GM10847 (cell line): ENCODE measurements around the gene DPCD.

Source experiments
- POLR2A ChIP-seq: IDR thresholded peaks from 2 replicates; pipeline ENCODE4 v1.6.1; 2011; ENCODE audit not compliant: insufficient read length; ENCODE audit errors: extremely low read depth

DPCD gene

DNA sequence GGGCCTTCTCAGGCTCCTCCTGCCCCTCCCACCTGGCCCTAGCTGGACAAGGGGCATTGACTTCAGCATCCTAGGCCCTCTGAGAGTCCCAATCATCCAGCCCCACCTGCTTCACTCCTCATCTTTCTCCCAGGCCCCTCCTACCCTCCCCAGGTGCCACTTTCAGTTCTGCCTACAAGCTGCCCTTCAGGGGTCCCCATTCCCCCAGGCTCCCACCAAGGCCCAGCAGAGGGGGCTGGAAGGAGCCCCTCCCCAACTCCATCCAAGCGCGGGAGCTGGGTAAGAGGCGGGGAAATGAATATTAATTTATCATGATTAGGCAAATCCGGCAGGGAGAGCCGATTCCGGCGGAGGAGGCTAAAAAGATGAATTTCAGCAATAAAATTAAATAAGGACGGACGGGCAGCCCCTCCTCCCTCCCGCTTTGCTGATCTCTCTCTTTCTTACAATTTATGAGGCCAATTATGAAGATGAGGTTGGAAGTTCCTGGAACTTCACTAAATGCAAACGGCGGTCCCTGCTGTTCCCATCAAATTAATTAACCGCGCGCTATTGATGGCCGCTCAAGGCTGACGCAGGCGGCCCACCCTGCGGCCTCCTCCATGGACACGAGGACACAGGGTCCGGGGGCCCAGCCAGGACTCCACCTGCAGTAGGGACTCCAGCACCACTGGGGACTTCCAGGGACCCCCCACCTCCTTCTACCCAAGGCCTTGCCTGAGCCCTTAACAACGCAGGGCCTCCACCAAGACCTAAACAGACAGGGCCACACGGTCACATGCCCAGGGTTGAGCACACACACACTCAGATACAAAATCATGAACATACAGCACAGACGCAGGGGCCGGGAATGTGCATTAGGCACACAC is 14.0 kb upstream of the DPCD start:
- no peak for TF ChIP-seq POLR2A

DNA sequence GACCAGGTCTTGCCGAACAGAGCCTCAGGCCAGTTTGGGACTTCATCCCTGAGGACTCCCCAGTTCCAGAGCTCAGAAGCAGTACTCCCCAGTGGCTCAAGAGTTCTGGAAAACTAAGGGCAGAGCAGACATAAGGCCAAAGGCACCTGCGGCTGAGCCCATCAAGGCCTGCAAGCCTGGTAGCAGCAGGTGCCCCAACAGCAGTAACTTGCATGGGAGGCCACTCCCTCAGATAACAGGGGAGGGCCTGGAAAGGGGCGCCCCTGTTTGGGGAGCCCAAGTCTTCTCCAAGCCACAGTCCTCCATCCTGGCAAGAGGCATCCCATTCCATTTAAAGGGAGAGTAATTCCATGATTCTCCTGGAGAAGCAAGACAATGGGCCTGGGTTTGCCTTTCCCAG is 13.0 kb upstream of the DPCD start:
- TF ChIP-seq POLR2A, result no peak

DNA sequence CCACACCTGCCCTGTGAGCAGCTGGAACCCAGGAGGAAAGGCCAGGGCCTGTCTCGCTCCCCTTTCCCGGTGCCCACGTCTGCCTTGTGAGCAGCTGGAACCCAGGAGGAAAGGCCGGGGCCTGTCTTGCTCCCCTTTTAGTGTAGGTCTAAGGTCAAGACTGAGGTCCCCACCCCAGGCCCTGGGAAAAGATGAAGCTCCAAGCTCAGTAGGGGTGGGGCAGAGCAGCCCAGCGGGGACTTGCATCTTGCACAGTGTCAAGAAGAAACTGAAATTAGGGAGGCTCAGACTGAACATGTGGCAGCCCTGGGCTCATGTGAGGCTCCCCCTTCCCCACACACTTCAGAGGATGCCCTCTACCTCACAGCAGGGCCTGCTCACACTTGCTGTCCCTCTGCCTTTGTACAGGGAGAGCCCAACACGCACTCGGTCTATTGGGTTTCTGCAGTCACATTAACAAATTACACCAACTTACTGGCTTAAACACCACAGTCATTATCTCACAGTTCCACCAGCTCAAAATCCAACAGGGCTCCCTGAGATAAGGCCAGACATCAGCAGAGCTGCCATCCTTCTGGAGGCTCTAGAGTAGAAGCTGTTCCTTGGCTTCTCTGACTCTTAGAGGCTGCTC is 12.4 kb upstream of the DPCD start:
- TF ChIP-seq POLR2A, result no peak

DNA sequence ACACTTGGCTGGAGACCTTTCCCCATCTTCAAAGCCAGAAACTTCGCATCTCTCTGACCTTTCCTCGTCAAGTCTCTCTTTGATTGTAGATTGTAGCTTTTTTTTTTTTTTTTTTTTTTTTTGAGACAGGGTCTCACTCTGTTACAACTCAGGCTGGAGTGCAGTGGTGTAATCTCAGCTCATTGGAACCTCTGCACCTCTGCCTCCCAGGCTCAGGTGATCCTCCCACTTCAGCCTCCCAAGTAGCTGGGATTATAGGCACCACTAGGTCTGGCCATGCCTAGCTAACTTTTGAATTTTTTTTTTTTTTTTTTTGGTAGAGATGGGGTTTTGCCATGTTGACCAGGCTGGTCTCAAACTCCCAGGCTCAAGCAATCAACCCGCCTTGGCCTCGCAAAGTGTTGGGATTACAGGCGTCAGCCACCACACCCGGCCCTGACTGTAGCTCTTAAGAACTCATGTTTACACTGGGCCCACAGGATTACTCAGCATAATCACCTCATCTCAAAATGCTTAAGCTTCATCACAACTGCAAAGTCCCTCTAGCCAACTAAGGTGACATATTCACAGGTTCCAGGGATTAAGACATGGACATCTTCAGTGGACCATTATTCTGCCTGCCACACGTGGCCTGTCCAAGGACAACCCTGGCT is 11.8 kb upstream of the DPCD start:
- TF ChIP-seq POLR2A, result no peak

DNA sequence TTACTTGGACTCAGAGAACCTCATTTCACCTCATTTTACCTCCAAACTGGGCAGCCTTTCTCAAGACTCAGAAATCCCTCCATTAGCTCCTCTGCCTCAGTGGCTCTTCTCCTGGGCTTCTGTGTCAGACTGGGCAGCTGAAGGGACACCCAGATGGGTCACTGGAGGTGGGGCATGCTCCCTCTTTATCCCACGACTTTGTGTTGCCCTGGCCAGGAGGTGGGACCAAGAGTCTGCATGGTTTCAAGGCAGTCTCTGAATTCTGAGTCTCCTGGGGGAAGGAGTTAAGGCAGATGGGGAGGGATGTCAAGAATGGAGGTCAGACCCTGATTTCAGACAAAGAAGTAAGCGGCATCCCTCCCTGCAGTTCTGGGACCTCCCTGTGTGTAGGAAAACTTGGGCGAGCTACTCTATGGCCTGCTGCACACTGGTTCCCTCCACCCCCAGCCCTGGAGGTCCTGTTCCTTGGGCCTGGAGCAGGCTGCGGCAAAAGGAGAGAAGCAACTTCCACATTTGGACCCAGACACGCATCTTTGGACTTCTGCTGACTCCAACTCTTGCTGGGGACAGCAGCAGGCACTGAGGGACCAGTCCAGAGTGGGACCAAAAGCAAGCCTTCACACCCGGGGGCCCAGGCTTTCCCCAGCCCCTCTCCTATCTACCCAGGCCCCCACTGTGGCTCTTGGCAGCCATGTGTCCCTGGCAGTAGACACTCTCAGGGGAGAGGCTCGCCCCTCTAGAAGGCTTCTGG is 10.8 kb upstream of the DPCD start:
- TF ChIP-seq POLR2A, result no peak

DNA sequence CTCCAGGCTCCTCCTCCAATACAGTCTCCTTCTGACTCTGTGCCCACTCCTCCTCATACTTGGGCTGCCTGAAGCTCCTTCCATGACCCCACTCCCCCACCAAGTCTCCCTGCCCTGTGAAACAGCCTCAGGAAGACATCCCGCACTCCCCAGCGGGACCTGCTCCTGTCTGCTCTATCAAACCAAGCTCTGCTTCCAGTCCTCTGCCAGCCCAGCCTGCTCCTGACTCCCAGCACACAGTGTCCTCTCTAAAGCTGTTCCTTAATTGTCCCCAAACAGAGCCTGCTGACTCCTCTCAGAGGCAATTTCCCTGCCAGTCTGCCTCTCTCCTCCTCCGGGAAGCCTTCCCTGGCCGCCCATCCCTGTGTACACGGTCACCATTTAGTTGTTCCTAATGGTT is 9.9 kb upstream of the DPCD start:
- no peak for TF ChIP-seq POLR2A

DNA sequence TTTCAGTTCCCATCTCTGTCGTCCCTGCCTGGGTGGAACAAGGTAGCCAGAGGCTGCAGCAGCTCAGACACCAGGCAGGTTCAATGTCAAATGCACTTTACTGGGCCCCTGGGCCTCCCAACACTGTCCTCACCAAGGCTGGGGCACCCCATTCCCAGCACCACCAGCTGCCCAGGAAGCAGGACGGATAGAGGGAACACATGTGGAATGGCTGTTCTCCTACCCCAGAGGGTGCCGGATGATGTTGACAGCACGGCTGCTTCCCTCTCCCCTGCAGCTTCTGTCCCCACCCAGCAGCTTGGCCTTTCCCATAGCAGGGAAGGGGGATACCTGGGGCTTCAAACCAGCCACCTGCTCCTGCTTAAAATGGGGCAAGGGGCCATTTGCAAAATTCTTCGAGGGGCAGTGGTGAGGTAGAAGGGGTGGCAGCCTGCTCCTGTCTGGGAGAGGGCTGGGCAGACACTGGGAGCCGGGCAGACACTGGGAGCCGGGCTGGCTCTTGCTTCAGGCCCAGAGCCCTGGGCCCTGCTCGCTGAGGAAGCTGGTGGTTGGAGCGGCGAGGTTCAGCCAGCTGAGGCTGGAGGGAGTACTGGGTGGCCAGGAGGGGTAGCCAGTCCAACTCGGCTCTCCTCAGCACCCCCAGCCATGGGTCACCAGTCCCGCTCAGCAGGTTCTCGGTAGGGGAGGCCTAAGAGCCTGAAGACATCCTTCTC is 9.2 kb upstream of the DPCD start:
- TF ChIP-seq POLR2A, result no peak

DNA sequence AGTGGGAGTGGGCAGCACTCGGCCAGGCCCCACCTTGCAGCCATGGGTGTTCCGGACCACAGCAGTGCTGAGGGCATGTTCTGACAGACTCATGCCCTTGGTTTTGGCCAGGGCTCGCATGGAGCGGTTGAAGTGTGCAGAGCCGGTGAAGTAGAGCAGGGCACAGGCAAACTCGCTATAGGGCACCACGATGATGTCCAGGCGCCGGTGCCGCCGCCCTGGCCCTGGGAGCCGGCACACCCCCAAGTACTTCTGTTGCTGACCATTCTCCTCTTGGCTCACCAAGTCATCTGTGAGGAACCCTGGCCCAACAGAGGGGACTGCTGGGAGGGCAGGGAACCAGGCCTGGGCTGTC is 8.6 kb upstream of the DPCD start:
- no peak for TF ChIP-seq POLR2A

DNA sequence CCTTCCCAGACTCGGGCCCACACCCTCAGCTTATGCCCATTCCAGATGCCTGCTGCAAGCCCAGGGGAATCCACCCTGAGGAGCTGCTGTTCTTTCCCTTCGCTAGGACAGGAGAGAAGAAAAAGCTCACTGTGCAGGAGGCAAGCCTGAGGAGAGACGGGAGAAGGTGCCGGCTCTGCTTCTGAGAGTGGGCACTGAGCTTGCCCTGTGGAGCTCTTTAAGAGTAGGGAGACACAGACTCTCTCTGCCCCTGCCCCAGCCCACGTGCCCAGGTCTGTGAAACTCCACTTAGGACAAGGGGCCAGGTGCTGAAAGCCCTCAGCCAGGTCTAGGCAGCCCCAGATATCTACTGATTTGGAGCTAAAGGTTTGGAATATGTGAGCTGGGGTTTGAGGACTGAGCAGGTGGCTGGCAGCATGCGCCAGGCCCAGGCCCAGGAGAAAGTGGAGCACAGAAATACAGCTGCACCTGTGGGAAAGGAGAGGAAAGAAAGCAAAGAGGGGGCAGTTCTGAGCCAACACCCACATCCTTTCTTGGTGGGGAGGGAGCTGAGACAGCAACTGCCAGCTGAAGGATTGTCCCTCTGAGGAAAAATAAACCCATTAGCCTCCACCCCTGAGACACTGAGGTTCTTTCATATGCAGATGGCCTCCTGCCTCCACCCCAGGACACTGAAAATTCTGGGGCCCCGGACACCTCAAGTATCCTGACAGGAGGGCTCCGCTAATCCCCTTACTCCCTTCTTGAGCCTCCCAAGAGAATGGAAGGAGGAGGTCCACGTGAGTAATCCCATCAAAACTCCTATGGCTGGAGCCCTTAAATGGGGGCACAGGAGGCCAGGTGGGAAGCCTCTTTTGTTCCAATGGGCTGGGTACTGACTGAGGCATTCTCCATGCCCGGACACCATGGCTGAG is 7.4 kb upstream of the DPCD start:
- no peak for TF ChIP-seq POLR2A

DNA sequence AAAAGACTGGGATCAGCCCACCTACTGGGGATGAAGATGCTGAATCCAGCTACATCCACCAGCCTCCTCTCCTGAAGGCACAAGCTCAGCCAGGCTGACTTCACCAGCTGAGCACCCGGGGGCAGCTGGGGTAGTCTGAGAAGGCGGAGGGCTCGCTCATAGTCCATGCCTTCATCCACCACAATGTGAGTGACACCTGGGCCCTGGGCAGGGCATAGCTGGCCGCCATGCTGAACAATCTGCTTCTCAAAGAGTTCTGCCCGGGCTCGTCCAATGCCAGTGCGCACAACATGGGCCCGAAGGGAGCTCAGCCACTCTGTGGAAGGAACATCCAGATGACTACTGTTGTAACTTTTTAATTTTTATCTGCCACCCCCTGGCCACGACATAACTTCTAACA is 2.3 kb upstream of the DPCD start:
- no peak for TF ChIP-seq POLR2A

DNA sequence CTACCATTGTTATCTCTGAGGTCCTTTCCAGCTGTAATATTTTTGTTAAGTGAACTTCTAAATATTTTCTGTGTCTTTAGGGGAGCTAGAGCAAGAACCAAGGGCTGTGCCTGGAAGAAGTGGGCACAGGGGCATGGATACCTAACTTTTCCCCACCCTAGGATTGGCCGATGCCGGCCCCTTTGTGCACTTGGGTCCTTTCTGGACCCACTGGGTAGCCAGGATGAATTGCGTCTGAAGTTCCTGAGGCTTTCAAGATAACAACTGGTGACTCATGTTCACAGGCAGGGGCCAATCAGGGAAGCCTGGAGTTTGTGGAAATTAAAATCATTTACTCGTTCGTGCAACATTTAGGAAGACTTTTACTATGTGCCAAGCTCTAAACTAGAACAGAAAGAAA is 758 bp downstream of the DPCD start:
- TF ChIP-seq POLR2A, result no peak

DNA sequence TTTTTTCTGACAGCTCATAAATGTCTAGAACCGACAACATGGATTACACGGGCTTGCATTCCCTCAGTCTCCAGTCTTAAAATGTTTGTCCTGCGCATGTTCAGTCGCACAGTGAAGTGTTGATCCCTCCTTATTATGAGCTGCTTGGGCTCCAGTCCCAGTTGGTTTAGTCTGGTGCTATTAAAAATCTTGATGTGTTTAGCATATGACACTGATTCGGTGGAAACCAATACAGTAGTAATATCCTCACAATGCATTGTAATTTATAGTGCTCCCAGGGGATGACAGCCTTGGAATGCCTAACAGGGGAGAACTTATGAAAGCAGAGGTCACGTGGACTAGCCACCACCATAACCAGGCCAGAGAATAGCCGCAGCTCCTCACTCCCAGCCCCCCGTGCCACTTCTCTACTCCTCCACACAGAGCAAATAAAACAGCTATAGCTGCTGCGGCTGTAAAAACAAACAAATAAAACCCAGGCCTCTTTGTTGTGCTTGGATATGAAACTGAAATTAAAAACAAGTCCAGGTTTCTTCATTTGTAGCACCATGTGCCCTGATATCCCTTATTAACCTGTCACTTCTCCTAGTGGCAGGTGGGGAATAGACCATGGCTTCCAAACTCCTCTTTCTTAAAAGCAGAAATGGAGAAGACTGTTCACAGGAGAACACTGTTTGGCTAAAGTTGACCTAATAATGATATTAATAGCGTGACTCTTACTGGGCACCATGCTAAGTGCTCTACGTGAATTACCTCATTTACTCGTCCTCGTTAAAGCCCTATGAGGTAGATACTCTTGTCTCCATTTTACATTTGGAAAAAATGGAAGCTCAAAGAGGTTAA is 7.7 kb downstream of the DPCD start:
- no peak for TF ChIP-seq POLR2A
